B cell (primary cell): ENCODE results near the gene DHRS11.

ENCODE experiments used
- EZH2 ChIP-seq: IDR thresholded peaks from 2 replicates; pipeline ENCODE4 v1.6.1; 2012; ENCODE audit warnings: borderline replicate concordance, low read depth, mild to moderate bottlenecking, moderate library complexity, low read length; ENCODE audit not compliant: insufficient read depth, poor library complexity, severe bottlenecking
- TF ChIP-seq, protein P1 (sequence below): fragments of 200-600 bp; IDR thresholded peaks from one replicate; pipeline ENCODE4 v1.8.0; 2022; ENCODE audit warnings: antibody characterized with exemption, mild to moderate bottlenecking

DNA sequence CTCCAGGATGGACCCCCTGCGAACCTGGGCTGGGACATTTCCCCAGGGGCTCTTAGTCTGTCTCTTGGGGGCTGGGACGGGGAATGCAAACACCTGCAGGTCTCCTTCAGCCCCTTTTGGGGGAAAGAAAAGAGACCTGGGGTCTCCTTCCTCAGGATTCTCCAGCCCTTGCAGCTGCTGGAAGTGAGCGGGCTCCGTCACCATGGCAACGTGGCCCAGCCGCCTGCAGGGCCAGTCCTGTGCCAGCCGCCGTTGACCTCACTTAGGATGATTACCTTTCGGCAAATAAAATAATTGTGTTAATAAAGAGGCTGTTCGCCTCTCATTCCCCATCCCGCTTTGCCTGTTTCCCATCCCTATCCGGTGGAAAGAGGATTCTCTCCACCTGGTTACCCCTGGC, 35.4 kb downstream of the DHRS11 start:
- TF ChIP-seq, protein P1, sequence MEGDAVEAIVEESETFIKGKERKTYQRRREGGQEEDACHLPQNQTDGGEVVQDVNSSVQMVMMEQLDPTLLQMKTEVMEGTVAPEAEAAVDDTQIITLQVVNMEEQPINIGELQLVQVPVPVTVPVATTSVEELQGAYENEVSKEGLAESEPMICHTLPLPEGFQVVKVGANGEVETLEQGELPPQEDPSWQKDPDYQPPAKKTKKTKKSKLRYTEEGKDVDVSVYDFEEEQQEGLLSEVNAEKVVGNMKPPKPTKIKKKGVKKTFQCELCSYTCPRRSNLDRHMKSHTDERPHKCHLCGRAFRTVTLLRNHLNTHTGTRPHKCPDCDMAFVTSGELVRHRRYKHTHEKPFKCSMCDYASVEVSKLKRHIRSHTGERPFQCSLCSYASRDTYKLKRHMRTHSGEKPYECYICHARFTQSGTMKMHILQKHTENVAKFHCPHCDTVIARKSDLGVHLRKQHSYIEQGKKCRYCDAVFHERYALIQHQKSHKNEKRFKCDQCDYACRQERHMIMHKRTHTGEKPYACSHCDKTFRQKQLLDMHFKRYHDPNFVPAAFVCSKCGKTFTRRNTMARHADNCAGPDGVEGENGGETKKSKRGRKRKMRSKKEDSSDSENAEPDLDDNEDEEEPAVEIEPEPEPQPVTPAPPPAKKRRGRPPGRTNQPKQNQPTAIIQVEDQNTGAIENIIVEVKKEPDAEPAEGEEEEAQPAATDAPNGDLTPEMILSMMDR, result no peak
- no peak for TF ChIP-seq EZH2
